NCI-H345 treated with DMSO at 0.1 percent for 48 hours (cell line): ENCODE data around the gene RMND5A.

Experiments
- DNase-seq: peaks from one replicate; lab custom pipeline; 2025; ENCODE audit not compliant: unreplicated experiment; lab: John Stamatoyannopoulos, UW

Gene RMND5A

DNA sequence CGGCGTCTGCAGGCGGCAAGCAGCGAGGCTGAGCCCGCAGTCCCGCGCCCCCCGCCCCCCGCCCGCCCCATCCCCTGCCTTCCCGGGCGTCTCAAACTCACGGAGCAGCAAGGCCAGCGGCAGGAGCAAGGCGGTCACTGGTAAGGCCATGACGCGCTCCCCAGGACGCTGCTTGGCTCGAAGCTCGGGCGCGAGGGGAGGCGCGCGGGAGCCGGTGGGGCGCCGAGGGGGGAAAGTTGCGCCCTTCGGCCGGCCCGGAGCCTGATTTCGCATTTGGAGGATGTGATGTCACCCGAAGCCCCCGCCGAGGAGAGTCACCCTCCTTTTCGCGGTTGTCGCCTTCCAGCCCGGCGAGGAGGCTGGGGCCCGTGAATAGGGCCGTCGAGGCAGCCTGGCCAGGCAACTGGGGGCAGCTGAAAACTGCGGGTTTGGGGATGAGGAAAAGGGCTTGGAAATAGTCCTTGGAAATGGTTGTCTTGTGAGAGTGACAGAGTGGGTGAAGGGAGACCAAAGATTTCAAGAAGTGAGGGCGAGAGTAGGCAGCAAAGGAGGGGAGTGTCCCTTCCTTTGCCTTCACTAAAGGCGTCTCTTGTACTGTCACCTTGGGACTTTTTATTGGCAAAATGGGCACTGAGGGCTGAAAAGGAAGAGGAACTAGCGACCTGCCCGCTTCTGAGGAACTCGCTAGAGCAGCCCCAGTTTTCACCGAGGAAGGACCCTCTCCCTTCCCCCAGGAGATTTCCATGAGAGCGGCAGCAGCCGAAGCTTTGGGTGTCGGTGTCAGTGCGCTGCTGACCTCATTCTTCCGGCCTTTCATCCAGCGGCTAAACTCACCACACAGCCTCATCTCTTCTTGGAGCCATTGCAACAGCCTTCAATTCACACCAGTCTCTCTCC lies 70.8 kb downstream of the RMND5A start, which contains the start of gene CD8A:
TSS of gene CD8A (minus strand) at position 238 of the 897 bp plus-strand sequence. CDS start at position 150, 88 bp downstream.
- no peak for DNase-seq

- DNase-seq = no peak
Observed at GRCh38 chr2:86791573-86791972, 71.5 kb downstream of the RMND5A start.

DNA sequence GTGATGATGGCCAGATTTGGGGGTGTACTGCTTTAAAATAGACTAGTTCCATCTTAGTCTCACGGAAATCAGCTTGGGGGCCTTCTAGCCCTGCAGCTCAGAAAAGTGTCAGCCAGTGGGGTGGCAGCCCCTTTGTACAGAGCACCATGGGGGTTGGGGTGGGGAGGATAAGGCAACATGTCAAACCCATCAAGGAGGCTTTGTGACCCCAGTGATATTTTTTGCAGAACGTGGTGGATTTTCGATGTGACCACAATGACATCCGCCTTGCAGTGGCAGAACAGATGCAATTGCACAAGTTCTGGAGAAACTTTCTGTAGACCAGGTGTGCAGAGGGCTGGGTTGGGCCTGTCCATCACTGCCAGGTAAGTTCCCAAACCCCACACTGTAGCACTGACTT lies 73.7 kb downstream of the RMND5A start:
- DNase-seq = no peak

DNA sequence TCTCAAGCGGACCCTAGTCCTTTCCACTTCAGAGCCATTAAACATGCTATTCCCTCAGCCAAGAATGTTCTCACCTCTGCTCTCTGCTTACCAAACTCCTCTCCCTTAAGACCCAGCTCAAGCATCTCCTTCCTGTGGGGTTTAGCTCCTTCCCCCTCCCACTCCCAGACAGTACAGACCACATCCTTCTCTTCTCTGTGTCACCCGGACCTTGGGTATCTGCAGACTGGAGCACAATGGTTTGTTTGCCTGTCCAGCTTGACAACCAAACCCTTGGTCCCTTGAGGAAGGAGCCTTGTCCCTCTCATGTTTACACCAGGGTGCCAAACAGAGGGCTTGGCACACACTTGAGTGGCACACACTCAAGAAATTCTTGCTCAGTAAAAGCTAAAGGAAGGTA lies 74.8 kb downstream of the RMND5A start:
- no peak for DNase-seq

DNA sequence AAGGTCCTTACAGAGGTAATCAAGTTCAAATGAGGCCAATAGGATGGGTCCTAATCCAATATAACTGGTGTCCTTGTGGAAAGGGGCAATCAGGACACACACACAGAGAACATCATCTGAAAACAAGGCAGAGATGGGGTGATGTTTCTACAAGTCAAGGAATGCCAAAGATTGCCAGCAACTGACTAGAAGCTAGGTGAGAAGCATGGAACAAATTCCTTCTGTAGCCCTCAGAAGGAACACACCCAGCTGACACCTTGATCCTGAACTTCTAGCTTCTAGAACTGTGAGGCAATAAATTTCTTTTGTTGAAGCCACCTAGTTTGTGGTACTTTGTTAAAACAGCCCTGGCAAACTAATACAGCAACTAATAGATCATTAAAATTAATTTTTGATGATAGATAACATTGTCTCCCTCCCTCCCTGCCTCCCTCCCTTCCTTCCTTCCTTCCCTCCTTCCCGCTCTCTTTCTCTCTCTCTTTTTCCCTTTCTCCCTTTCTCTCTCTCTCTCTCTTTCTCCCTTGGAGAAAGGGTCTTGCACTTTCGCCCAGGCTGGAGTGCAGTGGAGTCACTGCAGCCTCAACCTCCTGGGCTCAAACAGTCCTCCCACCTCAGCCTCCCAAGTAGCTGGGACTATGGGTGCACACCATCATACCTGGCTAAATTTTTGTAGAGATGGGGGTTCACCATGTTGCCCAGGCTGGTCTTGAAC lies 80.9 kb downstream of the RMND5A start:
- DNase-seq = no peak

- no peak for DNase-seq
Observed at GRCh38 chr2:86806059-86806857, 86.2 kb downstream of the RMND5A start.

GRCh38 chr2:86807133-86807467 lies 87.0 kb downstream of the RMND5A start:
- DNase-seq = no peak

- peak; percentile 73 for DNase-seq
Observed at GRCh38 chr2:86807468-86808275, 87.6 kb downstream of the RMND5A start.

GRCh38 chr2:86808315-86809161 lies 88.4 kb downstream of the RMND5A start:
- DNase-seq = peak; percentile 84

DNA sequence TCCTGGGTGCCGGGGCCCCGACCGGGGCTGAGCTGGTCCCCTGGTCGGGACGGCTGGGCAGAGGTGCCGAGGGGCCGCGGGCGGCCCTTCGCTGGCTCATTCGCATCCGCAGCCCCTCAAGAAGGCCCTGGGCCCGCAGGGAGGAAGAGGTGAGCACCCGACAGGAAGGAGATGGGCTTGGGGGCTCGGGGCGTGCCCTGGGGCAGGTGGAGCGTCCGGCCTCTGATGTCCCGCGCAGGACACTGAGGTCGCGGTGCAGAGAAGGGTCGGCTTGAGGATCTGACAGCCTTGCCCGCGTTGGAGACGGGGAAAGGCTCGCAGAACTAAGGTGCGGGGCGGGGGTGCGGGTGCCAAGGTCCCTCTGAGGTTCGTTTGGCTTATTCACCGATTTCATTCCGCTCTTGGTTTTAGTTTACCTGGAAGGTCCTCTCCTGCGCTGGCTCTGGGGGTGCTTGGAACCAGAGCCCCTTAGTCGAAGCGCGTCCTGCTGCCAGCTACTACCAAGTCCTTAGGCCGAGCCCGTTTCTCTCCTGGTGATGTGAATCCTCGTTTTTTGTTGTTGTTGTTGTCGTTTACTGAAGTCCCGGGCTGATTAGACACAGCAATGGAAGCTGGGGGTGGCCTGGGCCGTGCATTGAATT lies 89.5 kb downstream of the RMND5A start:
- no peak for DNase-seq

- DNase-seq = no peak
Observed at GRCh38 chr2:86815611-86816010, 95.5 kb downstream of the RMND5A start.

DNA sequence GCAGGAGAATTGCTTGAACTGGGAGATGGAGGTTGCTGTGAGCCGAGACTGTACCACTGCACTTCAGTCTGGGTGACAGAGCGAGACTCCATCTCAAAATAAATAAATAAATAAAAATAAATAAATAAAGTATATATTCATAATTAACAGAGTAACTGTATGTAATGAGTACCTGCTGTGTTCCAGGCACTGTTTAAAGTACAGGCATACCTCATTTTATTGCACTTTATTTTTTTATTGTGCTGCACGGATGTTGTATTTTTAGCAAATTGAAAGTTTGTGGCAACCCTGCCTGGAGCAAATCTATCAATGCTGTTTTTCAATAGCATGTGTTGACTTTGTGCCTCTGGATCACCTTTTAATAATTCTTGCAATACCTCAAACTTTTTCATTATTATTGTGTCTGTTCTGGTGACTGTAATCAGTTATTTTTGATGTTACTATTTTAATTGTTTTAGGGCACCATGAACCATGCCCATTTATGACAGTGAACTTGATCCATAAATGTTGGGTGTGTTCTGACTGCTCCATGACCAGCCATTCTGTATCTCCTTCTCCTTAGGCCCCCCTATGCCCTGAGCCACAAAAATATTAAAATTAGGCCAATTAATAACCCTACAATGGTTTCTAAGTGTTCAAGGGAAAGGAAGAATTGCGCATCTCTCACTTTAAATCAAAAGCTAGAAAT lies 98.2 kb downstream of the RMND5A start:
- DNase-seq = no peak

DNA sequence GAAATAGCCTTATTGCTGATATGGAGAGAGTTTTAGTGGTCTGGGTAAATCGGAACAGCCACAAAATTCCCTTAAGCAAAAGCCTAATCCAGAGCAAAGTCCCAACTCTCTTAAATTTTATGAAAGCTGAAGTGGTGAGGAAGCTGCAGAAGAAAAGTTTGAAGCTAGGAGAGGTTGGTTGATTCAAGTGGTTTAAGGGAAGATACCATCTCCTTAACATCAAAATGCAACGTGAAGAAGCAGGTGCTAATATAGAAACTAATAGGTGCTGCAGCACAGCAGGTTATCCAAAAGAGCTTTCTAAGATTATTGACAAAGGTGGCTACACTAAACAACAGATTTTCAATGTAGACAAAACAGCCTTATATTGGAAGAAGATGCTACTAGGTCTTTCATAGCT lies 98.9 kb downstream of the RMND5A start:
- no peak for DNase-seq

DNA sequence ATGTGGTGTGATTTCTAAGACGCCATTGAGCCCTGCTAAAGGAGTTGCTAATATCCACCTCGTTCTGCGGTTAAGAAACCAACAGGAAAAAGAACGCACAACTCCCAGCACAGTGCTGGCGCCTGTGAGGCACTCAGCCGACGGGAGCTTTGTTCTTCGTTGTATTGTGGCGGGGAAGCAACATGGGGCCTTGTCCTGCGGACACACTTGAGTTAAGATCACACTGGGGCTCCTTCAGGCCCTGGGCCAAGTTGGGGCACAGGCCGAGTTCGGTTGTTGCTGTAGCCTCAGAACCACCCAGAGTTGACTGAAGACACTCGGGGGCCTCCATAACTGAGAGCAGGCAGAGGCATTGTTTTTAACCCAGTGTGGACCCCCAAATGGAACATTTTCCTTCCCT lies 101.2 kb downstream of the RMND5A start:
- no peak for DNase-seq

- DNase-seq = no peak
Observed at GRCh38 chr2:86821842-86822241, 101.8 kb downstream of the RMND5A start.

DNA sequence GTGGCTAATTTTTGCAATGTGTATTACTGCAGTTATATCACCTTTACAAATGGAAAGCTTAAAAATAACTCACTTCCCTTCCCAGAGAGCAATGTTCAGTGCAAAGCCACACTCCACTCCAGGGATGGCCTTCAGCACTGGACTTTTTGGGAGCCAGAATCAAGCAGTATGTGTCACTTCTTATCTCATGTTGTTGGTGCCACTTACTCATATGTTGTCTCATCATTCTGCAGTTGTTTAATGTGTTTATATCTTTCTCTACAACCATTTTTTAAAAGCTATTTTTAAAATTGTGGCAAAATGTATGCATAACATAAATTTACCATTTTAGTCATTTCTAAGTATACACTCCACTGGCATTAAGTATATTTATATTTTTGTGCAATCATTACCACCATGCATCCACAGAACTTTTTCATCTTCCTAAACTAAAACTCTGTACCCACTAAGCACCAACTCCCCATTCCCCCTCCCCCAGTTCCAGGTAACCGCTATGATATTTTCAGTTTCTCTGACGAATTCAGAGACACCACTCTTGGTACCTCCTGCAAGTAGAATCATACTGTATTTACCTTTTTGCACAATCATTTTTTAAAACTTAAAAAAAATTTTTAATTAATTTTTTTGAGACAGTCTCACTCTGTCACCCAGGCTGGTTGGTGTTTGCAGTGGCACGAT lies 102.7 kb downstream of the RMND5A start:
- no peak for DNase-seq

GRCh38 chr2:86825036-86825692 lies 105.1 kb downstream of the RMND5A start:
- DNase-seq = no peak
